Heart left ventricle (tissue), 16 donors: Measurements from ENCODE around the gene ATF6B. TPM values are rescaled to one million over a fixed set of nuclear protein-coding genes. Genes with fewer than 3 reads are reported as not detected.

Experiments
- ATAC-seq, 4 donors: fragments of 200-7000 bp; cut with Tn5 transposase; one replicate each; pipeline ENCODE4 v1.9.1; 2020 to 2022; ENCODE audit warnings: moderate library complexity in 4 of 4, mild to moderate bottlenecking in 3 of 4, moderate number of reproducible peaks in 1 of 4
- DNase-seq, 5 donors: peaks; one replicate each; pipeline ENCODE4 v3.0.0-alpha.2; 2020
- H3K27ac ChIP-seq, 12 donors: fragments of 200-600 bp; sonication (generic) in 4 of 12; one replicate each; pipeline versions ENCODE4 v1.5.0 to v1.8.0; 2016 to 2022; ENCODE audit warnings: mild to moderate bottlenecking in 2 of 12
- H3K27me3 ChIP-seq, 9 donors: fragments of 200-600 bp; sonication (generic) in 2 of 9; one replicate each; pipeline versions ENCODE4 v1.5.1 to v1.8.0; 2016 to 2022; ENCODE audit warnings: mild to moderate bottlenecking in 3 of 9
- H3K36me3 ChIP-seq, 9 donors: fragments of 200-600 bp; sonication (generic) in 2 of 9; one replicate each; pipeline versions ENCODE4 v1.5.0 to v1.8.0; 2018 to 2022; ENCODE audit warnings: mild to moderate bottlenecking in 2 of 9
- H3K4me1 ChIP-seq, 12 donors: fragments of 200-600 bp; sonication (generic) in 4 of 12; one replicate each; pipeline versions ENCODE4 v1.5.0 to v1.8.0; 2016 to 2022; ENCODE audit warnings: mild to moderate bottlenecking in 3 of 12
- H3K4me3 ChIP-seq, 12 donors: fragments of 200-600 bp; sonication (generic) in 4 of 12; one replicate each; pipeline versions ENCODE4 v1.5.0 to v1.8.0; 2017 to 2022; ENCODE audit warnings: mild to moderate bottlenecking in 9 of 12, moderate library complexity in 4 of 12
- H3K9me3 ChIP-seq, 12 donors: fragments of 200-600 bp; sonication (generic) in 4 of 12; one replicate each; pipeline versions ENCODE4 v1.5.0 to v1.8.0; 2016 to 2022; ENCODE audit warnings: mild to moderate bottlenecking in 1 of 12
- POLR2A ChIP-seq, 2 donors: fragments of 450-650 bp; IDR thresholded peaks; one replicate each; pipeline ENCODE4 v1.6.1; 2017; ENCODE audit warnings: antibody characterized with exemption in 2 of 2, mild to moderate bottlenecking in 2 of 2, moderate library complexity in 2 of 2
- WGBS, 4 donors: extraction: QIAGEN DNeasy Blood & Tissue Kit in 2 of 4; methylation state at CpG; one replicate each; pipeline versions ENCODE4 v1.1.5 to v1.1.7; 2013 to 2018; 5-methylcytosine and 5-hydroxymethylcytosine counted together
- intact Hi-C, 10 donors: fragments of 100-400 bp; cut with DNase I; formaldehyde crosslinking; loops; one replicate each; pipeline versions ENCODE4 v1.11.1 to v1.14.2; 2022
- polyA plus RNA-seq, 2 donors: library from polyadenylated mRNA; stranded (reverse); fragments of 200-250 nt; gene quantifications; one replicate each; pipeline ENCODE4 v1.2.3, GENCODE V29; 2013
- total RNA-seq, 9 donors: library from RNA; depleted of rRNA in 2 of 9; stranded (reverse); fragments of >200 nt in 2 of 9; fragmentation: NEBNext Ultra II Directional in 3 of 9; extraction: Animal tissue kit (Norgen Biotek cat#: 25700) in 3 of 9; gene quantifications; one replicate each; pipeline versions ENCODE4 v1.1.0 to v1.2.4, GENCODE V29; 2016 to 2023
- TF ChIP-seq, protein P1 (sequence below), 12 donors: fragments of 200-600 bp; sonication (generic) in 4 of 12; IDR thresholded peaks; one replicate each; pipeline versions ENCODE4 v1.5.0 to v1.8.0; 2018 to 2022; ENCODE audit warnings: antibody characterized with exemption in 12 of 12, mild to moderate bottlenecking in 5 of 12
- donor health status: ischemic (EF 13 %, LVEDD 7.1; RV severe dilation, severe dysfunction).
- donor health status: healthy with polysubstance abuse.
- donor health status: DM: no; HTN: yes; CAD: no.
- donor health status: DM: no; HTN: no; CAD: no.
- donor health status: ischemic (EF 25% LVEDD 6.9; RV normal size, moderate dysfunction).
- donor health status: ischemic (EF 25% LVEDD 5.7; RV mildly dilated, moderate dysfunction).
- donor health status: healthy.
- donor health status: DM: yes; HTN: yes; CAD: no.
- donor health status: ischemic (EF 35%, LVEDD 5.7; RV mildly dilated, moderate dysfunction).
- donor health status: nonischemic (EF 11% LVEDD 7.7; RV severe dilation, severe dysfunction).
- donor health status: DM: yes; HTN: yes; CAD: no.
- donor health status: PGD.
- donor health status: ischemic (EF 29% LVEDD 5.4; RV normal size, mild dysfunction).
- donor health status: nonischemic (EF 23%, LVEDD 6.1; RV moderate dilation, normal function).

ATF6B gene
- total and polyA plus RNA-seq, 11 donors, result 11.1 to 56.8 (median 28.7) TPM

DNA sequence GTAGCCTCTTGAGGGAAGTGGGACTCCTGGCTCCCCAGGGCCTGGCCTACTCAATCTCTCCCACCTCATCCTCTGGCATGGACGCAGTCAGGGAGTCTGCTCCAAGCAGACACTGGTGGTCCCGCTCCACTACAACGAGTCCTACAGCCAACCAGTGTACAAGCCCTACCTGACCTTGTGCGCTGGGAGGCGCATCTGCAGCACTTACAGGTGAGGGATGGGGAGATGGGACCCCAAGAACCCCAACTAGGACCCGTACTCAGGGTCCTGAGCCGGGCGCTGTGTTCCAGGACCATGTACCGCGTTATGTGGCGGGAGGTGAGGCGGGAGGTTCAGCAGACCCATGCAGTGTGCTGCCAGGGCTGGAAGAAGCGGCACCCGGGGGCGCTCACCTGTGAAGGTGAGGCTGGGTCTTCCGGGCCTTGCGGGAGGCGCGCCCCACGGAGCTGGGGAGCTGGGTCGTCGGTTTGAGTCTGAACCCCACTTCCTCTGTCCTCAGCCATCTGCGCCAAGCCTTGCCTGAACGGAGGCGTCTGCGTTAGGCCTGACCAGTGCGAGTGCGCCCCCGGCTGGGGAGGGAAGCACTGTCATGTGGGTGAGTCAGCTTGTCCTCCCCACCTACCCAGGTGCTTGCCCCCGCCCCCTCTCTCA is 38.5 kb upstream of the ATF6B start:
- H3K27me3 ChIP-seq, result no peaks in the 10 kb centered on the region
- H3K36me3 ChIP-seq, result peaks cover 0 to 86% (median 67%) of the 10 kb centered on the region in 9 donors
- no peaks in the 10 kb centered on the region for H3K4me1 ChIP-seq
- H3K9me3 ChIP-seq, result no peaks in the 10 kb centered on the region
- no peak overlapping the region for H3K4me3 ChIP-seq
- DNase-seq (peak in 1 of 5 donors; percentile 65), ATAC-seq (no peak)
- H3K27ac ChIP-seq, result peak overlapping the region in 1 of 12 donors; percentile 15
- TF ChIP-seq, protein P1, sequence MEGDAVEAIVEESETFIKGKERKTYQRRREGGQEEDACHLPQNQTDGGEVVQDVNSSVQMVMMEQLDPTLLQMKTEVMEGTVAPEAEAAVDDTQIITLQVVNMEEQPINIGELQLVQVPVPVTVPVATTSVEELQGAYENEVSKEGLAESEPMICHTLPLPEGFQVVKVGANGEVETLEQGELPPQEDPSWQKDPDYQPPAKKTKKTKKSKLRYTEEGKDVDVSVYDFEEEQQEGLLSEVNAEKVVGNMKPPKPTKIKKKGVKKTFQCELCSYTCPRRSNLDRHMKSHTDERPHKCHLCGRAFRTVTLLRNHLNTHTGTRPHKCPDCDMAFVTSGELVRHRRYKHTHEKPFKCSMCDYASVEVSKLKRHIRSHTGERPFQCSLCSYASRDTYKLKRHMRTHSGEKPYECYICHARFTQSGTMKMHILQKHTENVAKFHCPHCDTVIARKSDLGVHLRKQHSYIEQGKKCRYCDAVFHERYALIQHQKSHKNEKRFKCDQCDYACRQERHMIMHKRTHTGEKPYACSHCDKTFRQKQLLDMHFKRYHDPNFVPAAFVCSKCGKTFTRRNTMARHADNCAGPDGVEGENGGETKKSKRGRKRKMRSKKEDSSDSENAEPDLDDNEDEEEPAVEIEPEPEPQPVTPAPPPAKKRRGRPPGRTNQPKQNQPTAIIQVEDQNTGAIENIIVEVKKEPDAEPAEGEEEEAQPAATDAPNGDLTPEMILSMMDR (IDR thresholded peaks at IDR 0.05), result no peak
- TF ChIP-seq POLR2A (IDR thresholded peaks at IDR 0.05), result no peak
- intact Hi-C loops, result loop anchor here in 1 of 10 donors (5.0 kb wide), 1 partner anchor 44 kb away; no protein-coding TSS in a partner anchor
- 77 to 90% (median 82%) methylated on average over 30 of the region's 30 CpGs for WGBS, 4 donors

DNA sequence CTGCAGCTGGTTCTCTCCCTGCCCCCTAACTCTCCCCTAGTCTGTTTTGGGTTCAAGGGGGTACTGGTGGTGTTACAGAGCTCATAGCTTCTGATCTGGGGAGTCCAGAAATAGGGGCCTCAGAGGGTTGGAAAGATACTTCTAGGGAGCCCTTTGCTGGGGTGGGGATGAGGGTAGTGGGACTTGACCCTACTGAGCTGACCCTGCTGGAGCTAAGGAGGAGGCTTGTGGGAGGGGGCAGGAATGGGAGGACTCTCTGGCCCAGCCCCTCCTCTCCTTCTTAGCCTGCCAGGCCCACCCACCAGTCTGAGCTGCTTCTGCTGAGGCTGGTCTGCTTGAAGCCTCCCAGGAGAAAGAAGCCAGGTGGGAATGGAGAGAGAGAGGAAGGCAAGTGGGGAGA is 36.2 kb upstream of the ATF6B start, which contains the start of gene EGFL8:
Gene EGFL8 (plus strand): TSS at position 301 of the 400 bp plus-strand sequence. CDS start 1,571 bp downstream, outside the sequence.
- H3K36me3 ChIP-seq, result peaks cover 0 to 83% (median 55%) of the 10 kb centered on the region in 9 donors
- TF ChIP-seq POLR2A (IDR thresholded peaks at IDR 0.05), result no peak
- TF ChIP-seq, protein P1 (IDR thresholded peaks at IDR 0.05), result no peak
- no peaks in the 10 kb centered on the region for H3K4me1 ChIP-seq
- H3K27ac ChIP-seq, result peak within 1 kb of the TSS in 11 of 12 donors; percentile 12 to 81 (median 60)
- H3K27me3 ChIP-seq, result no peaks in the 10 kb centered on the region
- DNase-seq, result no peak
- intact Hi-C loops, result no loop called here
- H3K9me3 ChIP-seq, result no peaks in the 10 kb centered on the region
- no peak for ATAC-seq
- no peak within 1 kb of the TSS for H3K4me3 ChIP-seq

DNA sequence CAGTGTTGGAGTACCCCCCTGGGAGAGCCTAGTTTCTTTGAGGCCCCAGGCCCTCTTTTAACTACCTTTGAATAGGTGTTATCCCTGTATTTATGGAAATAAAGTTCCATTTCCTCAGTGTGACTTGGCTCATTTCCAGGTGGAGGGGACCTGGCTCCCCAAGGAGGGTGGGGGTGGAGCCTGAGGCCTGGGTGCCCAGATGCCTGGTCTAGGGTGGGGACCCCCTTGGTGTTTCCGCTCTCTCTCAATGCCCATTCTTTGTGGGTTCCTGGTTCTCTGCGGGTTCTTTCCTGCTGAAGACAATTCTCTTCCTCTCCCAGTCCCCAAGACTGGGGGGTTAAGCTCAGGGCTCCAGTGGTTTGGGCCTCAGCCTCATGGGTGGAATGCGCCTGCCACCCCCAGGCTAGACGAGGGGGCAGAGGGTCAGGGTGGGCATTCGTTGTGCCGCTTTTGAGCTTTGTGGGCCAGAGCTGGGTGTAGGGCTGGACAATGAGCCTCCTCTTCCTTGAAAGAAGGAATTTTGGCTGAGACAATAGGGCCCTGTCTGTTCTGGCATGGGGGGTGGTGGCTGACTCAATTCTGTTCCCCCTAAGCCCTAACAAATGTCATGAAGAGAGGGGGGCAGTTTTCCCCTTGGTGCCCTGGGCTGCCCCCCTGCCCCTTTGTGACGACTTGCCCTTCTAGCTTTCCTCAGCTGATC is 35.7 kb upstream of the ATF6B start:
- Histone ChIP-seq H3K4me3 (no peak overlapping the region), H3K4me1 (no peaks in the 10 kb centered on the region), H3K36me3 (peaks cover 0 to 85% (median 53%) of the 10 kb centered on the region in 9 donors), H3K27me3 (no peaks in the 10 kb centered on the region), H3K27ac (peak overlapping the region in 11 of 12 donors; percentile 12 to 81 (median 60)), H3K9me3 (no peaks in the 10 kb centered on the region)
- no peak for TF ChIP-seq POLR2A (IDR thresholded peaks at IDR 0.05)
- TF ChIP-seq, protein P1 (IDR thresholded peaks at IDR 0.05), result peak in 1 of 12 donors; percentile 8
- no peak for DNase-seq
- intact Hi-C loops, result no loop called here
- 84 to 93% (median 87%) methylated on average over 7 of the region's 7 CpGs for WGBS, 4 donors
- peak in 3 of 4 donors; percentile 29 to 59 (median 40) for ATAC-seq

DNA sequence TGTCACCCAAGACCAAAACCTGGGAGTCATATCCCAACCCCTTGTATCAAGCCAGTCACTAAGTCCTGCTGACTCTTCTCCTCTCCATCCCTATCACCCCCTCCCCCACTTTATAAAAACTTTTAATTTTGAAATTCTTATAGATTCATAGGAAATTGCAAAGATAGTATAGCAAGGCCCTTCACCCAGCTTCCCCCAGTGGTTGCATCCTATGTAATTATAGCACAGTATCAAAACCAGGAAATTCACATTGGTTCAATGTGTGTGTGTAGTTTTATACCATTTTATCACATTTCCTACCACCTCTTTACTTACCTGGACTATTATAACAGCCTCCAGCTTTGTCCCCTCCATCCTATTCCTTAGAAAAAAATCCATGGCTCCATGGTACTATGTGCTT is 30.0 kb upstream of the ATF6B start:
- H3K9me3 ChIP-seq, result no peaks in the 10 kb centered on the region
- DNase-seq, result no peak
- TF ChIP-seq, protein P1 (IDR thresholded peaks at IDR 0.05), result no peak
- TF ChIP-seq POLR2A (IDR thresholded peaks at IDR 0.05), result no peak
- no peak for ATAC-seq
- intact Hi-C loops, result loop anchor here in 2 of 10 donors (10.0 kb wide), 2 partner anchors 73 to 113 kb away; no protein-coding TSS in a partner anchor
- peaks cover 6 to 23% (median 13%) of the 10 kb centered on the region in 12 donors for H3K4me1 ChIP-seq
- peaks cover 0 to 70% (median 54%) of the 10 kb centered on the region in 9 donors for H3K36me3 ChIP-seq
- peaks cover 0 to 4% (median 0%) of the 10 kb centered on the region in 9 donors for H3K27me3 ChIP-seq
- no peak overlapping the region for H3K27ac ChIP-seq
- no peak overlapping the region for H3K4me3 ChIP-seq
